ENCODE measurements around the gene REEP1.
"Not testable (repeated sequence)": the region's sequence is repeated elsewhere in the genome, so short reads cannot be mapped to it uniquely, and the experiment has no call there.

Gene REEP1

DNA sequence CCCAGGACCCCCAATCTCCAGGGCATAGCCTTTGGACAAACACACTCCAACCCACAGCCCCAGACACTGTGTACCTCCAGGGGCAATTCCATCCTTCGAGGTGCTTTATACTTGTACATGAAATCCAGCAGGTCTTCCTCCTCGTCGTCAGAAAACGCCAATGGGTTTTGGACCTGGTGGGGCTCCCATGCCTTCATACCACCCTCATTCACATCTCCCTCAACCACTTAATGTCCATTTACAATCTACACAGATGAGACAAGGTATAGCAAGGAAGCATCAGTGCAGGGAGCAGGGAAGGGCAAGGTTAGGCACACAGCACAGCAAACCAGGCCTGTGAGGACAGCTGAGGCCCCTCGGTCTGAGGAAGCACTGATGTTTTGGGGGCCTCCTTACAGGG lies 117.5 kb downstream of the REEP1 start:
- DNase-seq = no peak

DNA sequence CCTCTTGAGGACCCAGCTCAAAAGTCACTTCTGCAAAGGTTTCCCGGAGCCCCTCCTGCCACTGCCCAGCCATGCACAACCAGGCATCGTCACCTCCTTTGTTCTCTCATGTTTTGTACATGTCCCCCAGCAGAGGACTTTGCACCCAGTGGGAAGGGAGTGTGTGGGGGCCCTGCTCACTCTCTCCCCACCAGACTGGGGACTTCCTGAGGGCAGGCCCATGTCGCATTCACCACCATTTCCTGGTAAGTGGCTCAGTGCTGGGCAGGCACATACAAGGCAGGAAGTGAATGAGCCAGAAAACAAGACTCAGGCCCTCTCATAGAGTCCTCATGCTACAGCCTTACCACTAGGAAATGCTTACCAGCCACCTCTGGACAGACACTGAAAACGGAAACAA lies 119.3 kb downstream of the REEP1 start:
- DNase-seq = no peak

DNA sequence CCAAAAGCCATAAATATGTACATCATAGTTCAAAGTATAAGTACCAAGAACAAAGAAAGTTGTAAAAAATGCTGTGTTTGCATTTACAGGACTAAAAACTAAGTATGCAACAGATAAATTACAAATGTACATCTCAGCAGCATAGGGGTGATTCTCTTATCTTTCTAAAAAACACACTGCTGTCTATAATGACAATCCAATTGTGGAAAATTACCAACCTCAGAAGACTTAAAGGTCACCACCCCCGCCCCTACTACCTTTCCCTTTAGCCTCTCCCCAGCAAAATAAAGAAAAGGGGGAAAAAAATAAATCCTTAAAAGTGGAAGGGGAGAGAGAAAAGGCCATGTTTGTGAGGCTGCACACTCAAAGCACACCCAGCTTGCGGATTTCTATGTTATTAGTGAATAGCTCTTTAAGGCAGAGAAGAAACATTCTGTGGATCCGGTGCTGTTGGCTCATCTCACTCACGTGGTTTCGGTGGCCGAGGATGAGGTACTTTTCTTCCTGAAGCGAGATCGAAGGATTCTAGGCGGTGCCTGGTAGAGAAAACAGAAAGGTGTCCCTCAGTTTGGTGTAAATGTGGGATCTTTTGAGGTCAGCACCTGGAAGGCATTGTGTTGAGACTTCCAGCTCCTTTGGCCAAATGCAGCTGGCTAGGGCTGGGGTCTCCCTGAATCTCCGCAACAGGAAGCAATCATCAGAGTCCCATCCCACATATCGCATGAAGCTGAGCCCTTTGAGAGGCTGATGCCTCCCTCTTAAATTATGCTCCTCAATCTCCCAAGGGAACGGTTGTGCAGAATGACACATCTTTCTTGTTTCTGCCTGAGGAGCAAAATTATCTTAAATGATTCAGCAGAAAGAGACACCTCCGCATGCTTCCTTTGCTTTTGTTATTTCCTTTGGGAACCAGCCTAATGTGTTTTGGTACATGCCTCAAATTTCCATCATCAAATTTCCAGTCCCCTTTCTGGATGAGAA lies 120.6 kb downstream of the REEP1 start:
- no peak for DNase-seq

DNA sequence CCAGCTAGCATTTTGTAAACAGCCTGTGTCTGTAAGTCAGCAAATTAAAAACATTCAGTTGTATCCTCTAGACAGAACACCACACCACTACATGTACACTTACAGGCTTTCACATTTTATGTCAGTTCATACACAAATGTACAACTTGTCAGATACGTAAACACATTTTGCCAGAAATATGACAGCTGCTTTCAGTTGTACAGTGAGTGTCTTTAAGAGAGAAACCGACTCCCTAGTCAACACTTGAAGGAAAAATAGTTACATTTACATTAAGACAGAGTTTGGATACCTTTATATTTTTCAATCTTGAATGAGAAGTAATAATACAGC lies 123.0 kb downstream of the REEP1 start:
- DNase-seq = no peak

DNA sequence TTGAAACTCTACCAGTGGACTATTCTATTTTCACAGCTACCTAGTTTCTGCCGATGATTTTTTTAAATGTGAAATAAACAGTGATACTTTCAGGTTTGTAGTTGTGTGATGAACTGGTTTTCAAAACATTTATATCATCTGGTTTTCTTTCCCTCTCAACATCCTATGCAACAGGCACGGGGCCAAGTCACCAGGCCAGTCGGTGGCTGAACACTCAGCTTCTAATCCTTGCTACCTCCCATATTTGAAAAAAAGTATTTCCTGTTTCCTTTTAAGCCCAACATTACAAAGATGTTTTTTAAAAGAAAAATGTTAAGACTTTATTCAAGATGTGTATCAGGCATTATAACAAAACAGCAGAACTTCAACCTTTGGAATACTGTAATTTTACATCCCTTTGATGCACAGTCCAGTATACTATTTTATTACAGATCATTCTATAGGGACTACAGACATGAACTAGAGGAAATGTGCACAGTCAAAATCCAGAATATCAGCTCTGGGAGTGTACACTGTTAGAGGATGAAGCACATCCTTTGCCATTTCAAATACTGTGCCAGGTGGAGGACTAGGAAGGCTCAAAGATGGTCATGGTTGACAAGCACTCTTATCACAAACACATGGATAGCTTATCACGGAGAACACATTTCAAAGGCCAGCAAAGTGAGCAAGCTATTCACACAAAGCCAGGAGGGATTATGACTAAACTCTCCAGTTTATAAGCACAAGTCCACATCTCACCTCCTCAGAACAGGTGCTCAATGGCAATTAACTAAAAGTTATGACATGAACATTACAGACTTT lies 123.5 kb downstream of the REEP1 start:
- no peak for DNase-seq

DNA sequence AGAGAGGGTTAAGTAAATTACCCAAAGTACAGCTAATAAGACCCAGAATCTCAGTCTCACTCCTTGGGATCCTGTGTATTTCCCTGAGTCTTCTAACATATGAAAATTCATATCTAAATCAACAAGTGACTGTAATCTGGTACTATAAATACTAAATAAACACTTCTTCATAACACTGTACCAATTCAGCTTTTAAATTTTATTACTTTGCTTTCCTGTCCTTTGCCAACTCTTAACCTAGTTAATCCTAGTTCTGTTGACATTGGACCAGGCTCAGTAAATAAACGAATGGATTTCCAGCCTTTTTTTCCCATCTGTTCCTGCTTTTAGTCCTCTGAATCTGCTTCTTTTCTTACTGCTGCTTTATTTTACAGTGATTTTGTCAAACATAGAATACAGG lies 124.4 kb downstream of the REEP1 start:
- DNase-seq = no peak

DNA sequence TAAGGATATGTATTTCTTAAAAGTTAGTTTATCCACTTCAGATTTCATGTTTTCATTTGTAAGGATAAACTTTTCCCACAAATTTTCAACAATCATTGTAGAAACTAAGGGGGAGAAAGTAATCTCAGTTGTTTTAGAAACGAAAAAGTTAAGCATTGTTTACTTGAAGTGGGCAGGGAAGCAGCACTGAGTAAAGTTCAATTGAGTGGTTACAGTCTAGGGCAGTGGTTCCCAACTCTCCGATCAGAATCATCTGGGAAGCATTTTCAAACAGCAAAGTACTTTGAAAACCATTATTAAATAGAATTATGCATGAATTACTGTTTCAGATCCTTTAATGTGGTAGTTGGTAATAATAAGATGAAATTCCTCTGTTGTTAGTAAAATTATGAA lies 125.6 kb downstream of the REEP1 start:
- DNase-seq = no peak

DNA sequence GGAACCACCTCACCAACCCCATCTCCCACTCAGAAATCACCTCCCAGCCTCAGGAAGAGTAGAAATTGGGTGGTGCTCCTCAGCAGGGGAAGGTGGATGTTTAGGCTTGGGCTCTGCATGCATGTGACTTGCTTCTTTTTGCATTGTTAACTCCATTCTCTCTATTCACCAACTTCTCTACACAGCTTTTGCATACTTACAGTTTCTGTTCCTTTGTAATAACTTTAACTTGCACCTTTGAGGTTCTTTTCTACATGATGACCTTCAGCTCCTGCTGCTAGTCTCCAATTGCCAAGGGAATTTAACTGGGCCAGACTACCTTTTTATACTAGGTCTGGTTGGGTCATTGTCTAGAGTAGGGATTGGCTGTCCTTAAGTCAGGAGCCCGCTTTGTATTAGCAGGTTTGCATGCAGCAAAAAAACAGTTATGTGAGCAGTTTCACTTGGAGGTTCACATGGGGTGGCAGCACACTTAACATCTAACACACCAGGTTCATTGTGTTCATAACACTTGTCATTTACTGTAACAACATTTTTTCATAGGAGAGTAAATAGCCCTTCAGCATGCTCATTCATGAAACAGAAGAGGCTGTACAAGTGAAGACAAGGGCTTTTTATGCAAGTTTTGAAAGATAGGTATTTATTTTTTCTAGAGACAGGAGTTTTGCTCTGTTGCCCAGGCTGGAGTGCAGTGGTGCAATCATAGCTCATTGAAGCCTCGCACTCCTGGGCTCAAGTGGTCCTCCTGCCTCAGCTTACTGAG lies 126.2 kb downstream of the REEP1 start:
- no peak for DNase-seq

DNA sequence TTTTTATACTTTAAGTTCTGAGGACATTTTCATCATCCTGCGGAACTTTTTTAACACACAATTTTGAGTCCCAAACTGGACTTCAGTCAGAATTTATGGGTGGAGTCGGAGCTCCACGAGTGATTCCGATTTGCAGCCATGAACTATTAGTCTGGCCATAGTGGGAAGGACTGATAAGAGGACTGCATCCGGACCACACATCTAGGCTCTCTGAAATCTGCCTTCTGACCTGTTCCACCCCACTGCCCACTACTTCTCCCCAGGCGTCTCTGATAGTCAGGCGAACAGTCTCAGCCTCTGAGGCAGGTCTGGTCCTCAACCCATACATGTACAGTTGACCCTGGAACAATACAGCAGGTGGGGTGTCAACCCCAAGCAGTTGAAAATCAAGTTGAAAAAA lies 133.0 kb downstream of the REEP1 start:
- DNase-seq = no peak

DNA sequence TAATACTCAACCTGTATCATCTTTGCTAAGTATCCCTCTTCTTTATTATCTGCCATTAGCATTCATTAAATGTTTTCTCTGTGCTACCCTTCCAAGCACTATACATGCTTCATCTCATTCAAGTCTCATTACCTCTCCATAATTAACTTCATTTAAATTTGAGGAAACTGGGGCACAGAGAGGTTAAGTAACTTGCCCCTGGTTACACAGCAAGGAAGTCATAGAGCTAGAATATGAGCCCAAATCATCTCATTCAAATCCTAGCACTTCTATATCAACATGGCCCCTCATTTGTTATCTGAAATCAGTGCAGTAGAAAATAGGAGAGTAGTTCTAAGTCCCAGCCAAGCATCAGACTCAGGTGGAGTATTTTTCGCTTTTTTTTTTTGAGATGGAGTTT lies 133.8 kb downstream of the REEP1 start:
- no peak for DNase-seq

DNA sequence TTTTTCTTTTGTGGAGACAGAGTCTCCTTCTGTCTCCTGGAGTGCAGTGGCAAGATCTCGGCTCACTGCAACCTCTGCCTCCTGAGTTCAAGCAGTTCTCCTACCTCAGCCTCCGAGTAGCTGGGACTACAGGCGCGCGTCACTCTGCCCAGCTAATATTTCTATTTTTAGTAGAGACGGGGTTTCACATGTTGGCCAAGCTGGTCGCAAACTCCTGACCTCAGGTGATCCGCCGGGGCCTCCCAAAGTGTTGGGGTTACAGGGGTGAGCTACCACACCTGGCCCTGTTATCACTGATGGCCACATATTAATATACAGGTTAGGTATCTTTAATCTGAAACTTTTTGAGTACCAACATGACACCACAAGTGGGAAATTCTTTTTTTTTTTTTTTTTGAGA lies 134.7 kb downstream of the REEP1 start:
- no peak for DNase-seq

DNA sequence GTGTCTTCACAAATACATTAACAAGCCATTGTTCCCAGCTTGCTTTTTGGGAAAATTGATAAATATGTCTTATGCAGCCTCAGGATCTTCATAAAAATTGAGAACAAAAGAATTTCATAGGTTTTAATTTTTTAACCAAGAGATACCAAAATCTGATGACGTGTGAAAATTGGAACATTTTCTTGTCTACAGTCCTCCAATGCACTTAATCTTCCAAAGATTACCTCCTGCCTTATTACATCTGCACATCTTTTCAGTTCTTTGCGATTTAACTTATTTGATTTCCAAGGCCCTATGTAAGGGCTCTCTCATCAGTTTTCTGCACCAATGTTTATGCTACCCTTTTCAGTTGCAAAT lies 135.1 kb downstream of the REEP1 start:
- no peak for DNase-seq

DNA sequence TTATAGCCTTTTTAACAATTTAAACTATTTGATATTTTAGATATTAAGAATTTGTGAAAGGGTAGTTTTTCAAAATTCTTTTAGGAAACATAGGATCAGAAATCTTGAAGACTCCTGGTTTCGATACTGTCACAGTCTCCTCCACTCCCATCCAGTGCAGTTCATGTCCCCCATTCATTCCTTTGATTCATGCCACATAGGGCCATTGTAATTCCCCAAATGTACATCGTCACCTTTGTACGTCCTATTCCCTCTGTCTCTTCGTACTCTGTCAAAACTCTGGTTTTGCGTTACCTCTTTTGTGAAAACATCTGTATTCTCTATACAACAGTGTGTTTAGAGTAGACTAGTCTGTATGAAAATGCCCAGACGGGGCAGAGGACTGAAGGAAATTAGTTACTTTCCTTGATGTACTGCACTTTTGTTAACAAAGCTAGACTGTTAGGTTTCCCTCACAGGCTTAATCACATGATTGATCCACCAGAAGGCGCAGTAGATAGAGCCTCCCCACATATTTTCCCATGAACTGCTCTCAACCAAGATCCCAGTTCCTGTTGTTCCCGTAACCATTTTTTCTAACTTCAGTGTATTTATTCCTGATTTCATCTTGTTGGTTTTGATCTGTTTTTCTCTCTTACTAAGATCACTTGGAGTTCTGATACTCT lies 135.6 kb downstream of the REEP1 start:
- no peak for DNase-seq

DNA sequence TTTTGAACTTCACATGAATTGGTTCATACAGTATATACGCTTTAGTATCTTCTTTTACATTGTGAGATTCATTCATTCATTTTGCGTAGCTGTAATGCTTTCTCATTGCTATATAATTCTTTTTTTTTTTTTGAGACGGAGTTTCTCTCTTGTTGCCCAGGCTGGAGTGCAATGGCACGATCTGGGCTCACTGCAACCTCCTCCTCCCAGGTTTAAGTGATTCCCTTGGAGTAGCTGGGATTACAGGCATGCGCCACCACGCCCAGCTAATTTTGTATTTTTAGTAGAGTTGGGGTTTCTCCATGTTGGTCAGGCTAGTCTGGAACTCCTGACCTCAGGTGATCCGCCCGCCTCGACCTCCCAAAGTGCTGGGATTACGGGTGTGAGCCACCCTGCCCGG lies 136.9 kb downstream of the REEP1 start:
- DNase-seq = not testable (repeated sequence)

DNA sequence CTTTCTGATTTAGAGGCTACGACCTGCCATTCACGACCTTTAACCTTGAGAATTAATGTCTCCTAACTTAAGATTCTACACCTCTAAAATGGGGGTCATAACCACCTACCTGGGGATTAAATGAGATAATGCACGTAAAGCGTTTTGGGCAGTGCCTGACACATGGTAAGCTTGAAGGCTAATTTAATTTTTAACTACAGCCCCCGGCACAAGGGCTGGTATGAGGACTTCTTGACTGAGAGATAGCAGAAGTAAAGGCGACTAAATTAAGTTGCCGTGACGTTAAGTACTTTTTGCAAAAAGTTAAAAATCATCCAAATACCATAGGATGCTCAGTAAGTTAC lies 137.6 kb downstream of the REEP1 start:
- no peak for DNase-seq

DNA sequence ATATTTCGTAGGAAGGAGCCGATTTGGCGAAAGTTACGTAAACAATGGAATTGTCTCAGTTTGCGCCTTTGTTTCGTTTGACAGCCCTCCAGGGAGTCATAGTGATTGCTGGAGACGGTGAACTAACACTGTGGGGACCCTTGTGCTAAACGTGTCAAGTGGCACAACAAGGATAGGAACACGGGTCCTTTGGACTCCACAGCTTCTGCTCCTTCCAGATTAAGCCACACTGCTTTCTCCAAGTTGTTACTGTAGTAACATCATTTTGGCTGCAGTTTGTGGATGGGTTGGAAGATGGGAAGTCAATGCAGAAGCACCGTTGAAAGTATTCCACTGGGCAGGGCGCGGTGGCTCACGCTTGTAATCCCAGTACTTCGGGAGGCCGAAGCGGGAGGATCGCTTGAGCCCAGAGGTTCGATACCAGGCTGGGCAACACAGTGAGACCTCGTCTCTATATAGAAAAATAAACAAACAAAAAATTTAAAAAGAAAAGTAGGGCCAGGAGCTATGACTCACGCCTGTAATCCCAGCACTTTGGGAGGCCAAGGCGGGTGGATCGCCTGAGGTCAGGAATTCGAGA lies 141.5 kb downstream of the REEP1 start:
- peak; percentile 30 for DNase-seq

DNA sequence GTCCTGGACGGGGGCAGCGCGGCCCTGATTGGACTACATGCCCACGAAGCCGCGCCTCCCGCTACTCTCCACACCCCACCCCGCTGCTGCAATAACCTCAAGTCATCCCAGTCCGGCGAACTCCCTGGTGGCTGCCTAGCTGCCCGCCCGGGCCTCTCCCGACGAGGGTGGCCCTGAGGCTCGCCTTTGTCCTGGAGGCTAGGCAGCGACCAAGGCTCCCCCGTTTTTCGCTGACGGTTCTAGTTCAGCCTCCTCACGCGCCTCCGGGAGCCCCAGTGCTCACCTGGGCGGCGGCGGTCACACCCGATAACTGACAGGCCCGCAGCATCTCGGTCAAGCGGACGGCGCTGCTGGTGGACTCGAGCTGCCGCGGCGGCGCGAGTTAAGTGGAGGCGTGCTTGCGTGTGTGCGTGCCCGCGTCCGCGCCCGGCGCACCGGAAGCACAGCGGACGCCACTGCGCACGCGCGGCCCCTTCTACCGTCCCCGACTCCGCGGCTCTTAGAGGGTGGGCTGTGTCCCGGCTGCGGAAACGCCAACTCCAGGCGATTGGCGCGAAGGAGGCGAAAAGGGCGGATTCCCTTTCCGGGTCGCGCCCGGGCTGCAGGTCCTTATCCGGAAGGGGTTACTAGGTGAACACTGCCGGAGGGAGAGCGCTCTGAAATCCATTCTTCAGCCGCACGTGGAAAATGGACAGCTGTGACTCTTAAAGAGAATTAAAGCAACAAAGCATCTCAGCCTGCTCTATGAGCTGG lies 142.2 kb downstream of the REEP1 start, which contains the start of gene IMMT:
IMMT (minus strand) TSS at position 408 of the 753 bp plus-strand sequence; CDS start at position 328, 80 bp downstream.
- peak; percentile 97 for DNase-seq

DNA sequence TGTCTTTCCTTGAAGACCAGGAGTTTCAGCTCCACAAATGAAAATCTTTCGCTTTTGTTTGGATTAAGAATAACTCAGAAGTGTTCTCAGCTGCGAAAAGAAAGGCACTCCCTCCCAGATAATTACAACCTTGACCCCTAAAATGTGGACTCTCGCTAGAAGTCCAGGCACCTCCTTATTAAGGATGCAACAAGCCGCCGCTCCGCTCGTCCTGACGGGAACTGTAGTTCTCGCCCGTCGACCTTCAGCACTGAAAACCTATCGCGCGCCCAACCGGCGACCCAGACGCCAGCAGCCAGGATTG lies 142.7 kb downstream of the REEP1 start:
- peak; percentile 97 for DNase-seq

DNA sequence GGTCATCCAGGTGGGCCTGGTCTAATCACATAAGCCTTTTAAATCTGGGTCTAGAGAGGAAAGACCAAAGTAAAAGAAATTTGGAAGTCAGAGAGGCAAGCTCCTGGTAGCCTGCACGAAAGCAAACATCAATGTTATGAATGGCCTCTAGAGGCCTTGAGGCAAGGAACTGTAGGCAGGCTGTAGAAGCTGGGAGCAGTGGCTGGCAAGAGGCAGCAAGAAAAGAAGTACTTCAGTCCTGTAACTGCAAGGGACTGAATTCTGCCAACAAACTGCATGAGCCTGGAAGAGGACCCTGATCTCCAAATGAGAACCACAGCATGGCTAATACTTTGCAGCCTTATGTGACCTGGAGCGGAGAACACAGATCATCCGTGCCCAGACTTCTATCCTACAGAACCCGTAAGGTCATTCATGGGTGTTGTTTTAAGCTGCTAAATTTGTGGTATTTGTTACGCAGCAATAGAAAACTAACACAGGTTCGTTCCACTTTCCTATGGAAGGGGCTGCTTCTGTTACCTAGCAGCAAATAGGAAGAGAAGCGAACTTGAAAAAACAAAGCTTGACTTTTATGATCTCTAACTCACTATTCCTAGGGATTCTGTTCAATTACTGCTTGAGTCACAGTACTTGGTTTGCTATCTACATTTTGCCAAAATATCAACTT lies 143.4 kb downstream of the REEP1 start:
- DNase-seq = no peak

DNA sequence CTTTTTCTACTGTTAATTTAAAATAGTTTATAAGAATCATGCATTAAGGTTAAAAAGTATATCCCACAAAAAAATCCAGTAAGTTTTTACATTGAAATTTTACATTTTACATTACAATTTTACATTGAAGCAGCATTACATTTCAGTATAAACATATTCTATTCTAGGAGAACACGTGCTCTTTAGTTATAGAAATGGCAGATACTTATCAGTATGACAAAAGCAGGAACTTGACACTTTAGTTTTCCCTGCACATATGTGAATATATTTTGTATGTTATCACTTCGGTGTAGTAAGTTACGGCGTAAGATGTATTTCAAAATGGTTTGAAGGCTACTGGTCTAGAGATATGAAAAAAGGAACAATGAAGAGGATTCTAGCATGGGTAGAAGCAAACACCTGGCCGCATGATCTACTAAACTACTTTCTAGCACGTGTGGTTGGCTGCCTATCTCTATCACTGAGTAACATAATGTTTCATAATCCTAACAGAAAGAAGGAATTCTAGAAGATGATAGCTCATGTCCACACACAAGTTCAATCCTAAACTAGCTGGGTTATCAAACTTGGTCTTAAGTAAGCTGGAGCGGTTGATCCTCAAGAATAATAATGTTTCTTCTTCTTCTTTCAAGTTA lies 147.5 kb downstream of the REEP1 start:
- no peak for DNase-seq

DNA sequence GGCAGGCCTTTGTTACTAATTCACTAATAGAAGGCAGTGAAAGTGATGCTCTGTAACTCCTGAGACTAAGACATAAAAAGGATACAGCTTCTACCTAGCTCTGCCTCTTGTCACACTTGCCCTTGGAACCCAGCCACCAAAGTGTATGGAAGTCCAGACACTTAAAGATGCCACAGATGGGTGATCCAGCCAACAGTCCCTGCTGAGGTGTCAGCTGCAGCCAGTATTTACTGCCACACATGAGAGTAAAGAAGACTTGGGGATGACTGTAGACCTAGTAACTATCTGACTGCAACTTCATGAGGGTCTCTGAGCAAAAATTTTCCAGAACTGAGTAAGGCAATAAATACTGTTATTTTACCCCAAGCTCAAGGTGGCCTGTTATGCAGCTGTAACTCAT lies 151.0 kb downstream of the REEP1 start:
- no peak for DNase-seq

Data from femur (tissue), 1 donor.